H9 (cell line): ENCODE data around the gene FAM25G. TPM values are rescaled to one million over a fixed set of nuclear protein-coding genes. Genes with fewer than 3 reads are reported as not detected.
A peak's percentile ranks its signal among the peaks of the same experiment; 100 is the strongest.

Experiments used
- DNase-seq: peaks from one replicate; pipeline ENCODE4 v3.0.0-alpha.2; 2017
- H2AFZ ChIP-seq: one replicate; pipeline ENCODE4 v1.6.1; 2013; ENCODE audit warnings: mild to moderate bottlenecking, low read length, control low read depth, moderate library complexity
- H2AK5ac ChIP-seq: 2 replicates; pipeline ENCODE4 v1.6.1; 2013; ENCODE audit warnings: low read length, control low read depth, mixed read lengths; ENCODE audit not compliant: insufficient read length
- H2BK120ac ChIP-seq: one replicate; pipeline ENCODE4 v1.6.1; 2013; ENCODE audit warnings: low read depth, mild to moderate bottlenecking, low read length, control low read depth, inconsistent platforms; ENCODE audit not compliant: poor library complexity, severe bottlenecking
- H2BK12ac ChIP-seq: 2 replicates; pipeline ENCODE4 v1.6.1; 2013; ENCODE audit warnings: low read length, control low read depth, mixed read lengths, low read depth; ENCODE audit not compliant: insufficient read length
- H2BK15ac ChIP-seq: 2 replicates; pipeline ENCODE4 v1.6.1; 2013; ENCODE audit warnings: low read depth, low read length, control low read depth
- H2BK20ac ChIP-seq: one replicate; pipeline ENCODE4 v1.6.1; 2013; ENCODE audit warnings: low read depth, mild to moderate bottlenecking, low read length, control low read depth, inconsistent platforms; ENCODE audit not compliant: poor library complexity, severe bottlenecking
- H2BK5ac ChIP-seq: 2 replicates; pipeline ENCODE4 v1.6.1; 2013; ENCODE audit warnings: low read length, control low read depth, mixed read lengths; ENCODE audit not compliant: insufficient read length
- H3K14ac ChIP-seq: 2 replicates; pipeline ENCODE4 v1.6.1; 2013; ENCODE audit warnings: low read length, control low read depth; ENCODE audit not compliant: insufficient read depth
- H3K18ac ChIP-seq: 2 replicates; pipeline ENCODE4 v1.6.1; 2013; ENCODE audit warnings: low read depth, mild to moderate bottlenecking, mixed read lengths, low read length, control low read depth; ENCODE audit not compliant: insufficient read length
- H3K23ac ChIP-seq: 2 replicates; pipeline ENCODE4 v1.6.1; 2013; ENCODE audit warnings: low read length, control low read depth, mixed read lengths, low read depth; ENCODE audit not compliant: insufficient read length
- H3K23me2 ChIP-seq: 2 replicates; pipeline ENCODE4 v1.6.1; 2013; ENCODE audit warnings: low read depth, mild to moderate bottlenecking, mixed read lengths, low read length, control low read depth; ENCODE audit not compliant: insufficient read length, poor library complexity, severe bottlenecking
- H3K27ac ChIP-seq: 2 replicates; pipeline ENCODE4 v1.5.1; 2013; ENCODE audit warnings: low read length, control low read depth, mixed read lengths, low read depth; ENCODE audit not compliant: insufficient read length
- H3K27me3 ChIP-seq: 2 replicates; pipeline ENCODE4 v1.6.1; 2013; ENCODE audit warnings: low read length, control low read depth, inconsistent platforms; ENCODE audit not compliant: insufficient read depth
- H3K4ac ChIP-seq: 2 replicates; pipeline ENCODE4 v1.6.1; 2013; ENCODE audit warnings: low read depth, mild to moderate bottlenecking, control low read depth, inconsistent platforms, low read length, moderate library complexity
- H3K4me1 ChIP-seq: 2 replicates; pipeline ENCODE4 v1.6.1; 2013; ENCODE audit warnings: low read length, control low read depth, inconsistent platforms; ENCODE audit not compliant: insufficient read depth
- H3K4me2 ChIP-seq: 2 replicates; pipeline ENCODE4 v1.6.1; 2013; ENCODE audit warnings: low read length, control low read depth, mixed read lengths; ENCODE audit not compliant: insufficient read length, insufficient read depth
- H3K56ac ChIP-seq: 2 replicates; pipeline ENCODE4 v1.6.1; 2013; ENCODE audit warnings: low read depth, mild to moderate bottlenecking, mixed read lengths, low read length, control low read depth; ENCODE audit not compliant: insufficient read length
- H3K79me1 ChIP-seq: 2 replicates; pipeline ENCODE4 v1.6.1; 2013; ENCODE audit warnings: low read depth, mild to moderate bottlenecking, moderate library complexity, low read length, control low read depth, inconsistent platforms; ENCODE audit not compliant: insufficient read depth, poor library complexity, severe bottlenecking
- H3K79me2 ChIP-seq: 2 replicates; pipeline ENCODE4 v1.6.1; 2013; ENCODE audit warnings: low read length, control low read depth, inconsistent platforms; ENCODE audit not compliant: insufficient read depth
- H3K9ac ChIP-seq: 2 replicates; pipeline ENCODE4 v1.6.1; 2013; ENCODE audit warnings: low read length, control low read depth, mixed read lengths; ENCODE audit not compliant: insufficient read length; ENCODE audit errors: extremely low read depth
- H3K9me3 ChIP-seq: one replicate; pipeline ENCODE4 v1.6.1; 2013; ENCODE audit warnings: low read depth, low read length, inconsistent platforms; ENCODE audit not compliant: control insufficient read depth
- H3T11ph ChIP-seq: one replicate; pipeline ENCODE4 v1.6.1; 2013; ENCODE audit warnings: mild to moderate bottlenecking, low read length, control low read depth, inconsistent platforms
- H4K20me1 ChIP-seq: one replicate; pipeline ENCODE4 v1.6.1; 2013; ENCODE audit not compliant: control insufficient read depth, insufficient read length, insufficient read depth
- H4K5ac ChIP-seq: 2 replicates; pipeline ENCODE4 v1.6.1; 2013; ENCODE audit warnings: low read depth, mild to moderate bottlenecking, mixed read lengths, low read length, control low read depth; ENCODE audit not compliant: insufficient read length
- H4K8ac ChIP-seq: replicated peaks from 2 replicates; pipeline ENCODE4 v1.6.1; 2013; ENCODE audit warnings: low read length, control low read depth, mixed read lengths, low read depth; ENCODE audit not compliant: insufficient read length
- H4K91ac ChIP-seq: 2 replicates; pipeline ENCODE4 v1.6.1; 2013; ENCODE audit warnings: low read depth, mild to moderate bottlenecking, moderate library complexity, mixed read lengths, low read length, control low read depth; ENCODE audit not compliant: insufficient read length
- H3K27ac Mint-ChIP-seq, 3 experiments: 2 replicates in 2 of 3; 3 replicates in 1 of 3; pipeline ENCODE4 v1.8.0; 2020 to 2021; ENCODE audit warnings: mixed read lengths in 3 of 3, mild to moderate bottlenecking in 1 of 3, moderate library complexity in 1 of 3
- H3K27me3 Mint-ChIP-seq: 2 replicates; pipeline ENCODE4 v1.8.0; 2021; ENCODE audit warnings: low read depth, mild to moderate bottlenecking, moderate library complexity, mixed read lengths
- H3K36me3 Mint-ChIP-seq, 3 experiments: 2 replicates in 2 of 3; 3 replicates in 1 of 3; pipeline ENCODE4 v1.8.0; 2020 to 2021; ENCODE audit warnings: low read depth in 3 of 3, mixed read lengths in 3 of 3; ENCODE audit not compliant: insufficient read depth in 1 of 3
- H3K4me1 Mint-ChIP-seq, 2 experiments: 2 replicates each; pipeline ENCODE4 v1.8.0; 2020; ENCODE audit warnings: mixed read lengths in 2 of 2
- H3K4me3 Mint-ChIP-seq, 2 experiments: 2 replicates in 1 of 2; 3 replicates in 1 of 2; pipeline ENCODE4 v1.8.0; 2020 to 2021; ENCODE audit warnings: mild to moderate bottlenecking in 2 of 2, mixed read lengths in 2 of 2, moderate library complexity in 1 of 2
- H3K9me3 Mint-ChIP-seq, 2 experiments: 2 replicates in 1 of 2; 3 replicates in 1 of 2; pipeline ENCODE4 v1.8.0; 2020; ENCODE audit warnings: mild to moderate bottlenecking in 2 of 2, mixed read lengths in 2 of 2, moderate library complexity in 1 of 2
- whole genome bisulfite sequencing: extraction: QIAGEN DNeasy Blood & Tissue Kit; methylation state at CpG from one replicate; pipeline ENCODE4 v1.1.7; 2013; ENCODE audit warnings: missing lambda C conversion rate, low lambda C conversion rate, mixed read lengths; ENCODE audit not compliant: insufficient read length; ENCODE audit errors: extremely low coverage; 5-methylcytosine and 5-hydroxymethylcytosine counted together
- total RNA-seq: library from RNA; stranded (reverse); gene quantifications from 2 replicates; pipeline ENCODE4 v1.2.1, GENCODE V29; 2021
- TF ChIP-seq, protein P1 (sequence below): fragments of 200-600 bp; sonication (generic); conservative IDR thresholded peaks from 3 replicates; pipeline ENCODE4 v1.8.0; 2021; ENCODE audit warnings: antibody characterized with exemption, mild to moderate bottlenecking

The FAM25G gene
- total RNA-seq, 1 experiment from 2014 or later, result not detected

GRCh38 chr10:47449979-47450378 is 41.5 kb downstream of the FAM25G start:
- no peaks in the 10 kb centered on the region for H3K79me1 ChIP-seq
- no peak overlapping the region for H2BK120ac ChIP-seq
- no peak overlapping the region for H2AFZ ChIP-seq
- no peak overlapping the region for H3K4me2 ChIP-seq
- no peak overlapping the region for H2BK20ac ChIP-seq
- H3K18ac ChIP-seq, result no peak overlapping the region
- no peak overlapping the region for H4K8ac ChIP-seq
- no CpG with 5 or more reads among the region's 10 CpGs for WGBS
- H3K4ac ChIP-seq, result no peak overlapping the region
- H3K4me1 Mint-ChIP-seq, result peaks cover 6 to 10% of the 10 kb centered on the region in 2 experiments
- no peaks in the 10 kb centered on the region for H4K20me1 ChIP-seq
- H3K23me2 ChIP-seq, result no peaks in the 10 kb centered on the region
- no peak overlapping the region for H2BK5ac ChIP-seq
- H3K4me1 ChIP-seq, result no peaks in the 10 kb centered on the region
- no peak overlapping the region for H4K91ac ChIP-seq
- no peak overlapping the region for H3K4me3 Mint-ChIP-seq
- H3K27me3 Mint-ChIP-seq, result peaks cover 3% of the 10 kb centered on the region
- TF ChIP-seq, protein P1, sequence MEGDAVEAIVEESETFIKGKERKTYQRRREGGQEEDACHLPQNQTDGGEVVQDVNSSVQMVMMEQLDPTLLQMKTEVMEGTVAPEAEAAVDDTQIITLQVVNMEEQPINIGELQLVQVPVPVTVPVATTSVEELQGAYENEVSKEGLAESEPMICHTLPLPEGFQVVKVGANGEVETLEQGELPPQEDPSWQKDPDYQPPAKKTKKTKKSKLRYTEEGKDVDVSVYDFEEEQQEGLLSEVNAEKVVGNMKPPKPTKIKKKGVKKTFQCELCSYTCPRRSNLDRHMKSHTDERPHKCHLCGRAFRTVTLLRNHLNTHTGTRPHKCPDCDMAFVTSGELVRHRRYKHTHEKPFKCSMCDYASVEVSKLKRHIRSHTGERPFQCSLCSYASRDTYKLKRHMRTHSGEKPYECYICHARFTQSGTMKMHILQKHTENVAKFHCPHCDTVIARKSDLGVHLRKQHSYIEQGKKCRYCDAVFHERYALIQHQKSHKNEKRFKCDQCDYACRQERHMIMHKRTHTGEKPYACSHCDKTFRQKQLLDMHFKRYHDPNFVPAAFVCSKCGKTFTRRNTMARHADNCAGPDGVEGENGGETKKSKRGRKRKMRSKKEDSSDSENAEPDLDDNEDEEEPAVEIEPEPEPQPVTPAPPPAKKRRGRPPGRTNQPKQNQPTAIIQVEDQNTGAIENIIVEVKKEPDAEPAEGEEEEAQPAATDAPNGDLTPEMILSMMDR, result no peak
- no peak overlapping the region for H3T11ph ChIP-seq
- H3K27me3 ChIP-seq, result no peaks in the 10 kb centered on the region
- H3K14ac ChIP-seq, result no peak overlapping the region
- H3K56ac ChIP-seq, result no peak overlapping the region
- no peak overlapping the region for H4K5ac ChIP-seq
- no peak overlapping the region for H3K23ac ChIP-seq
- no peak overlapping the region for H3K27ac ChIP-seq
- H3K9ac ChIP-seq, result no peak overlapping the region
- peak; percentile 19 for DNase-seq
- no peak overlapping the region for H2BK15ac ChIP-seq
- H3K36me3 Mint-ChIP-seq, result no peaks in the 10 kb centered on the region; a peak in 2 of 7 replicates
- peaks cover 11 to 13% of the 10 kb centered on the region in 2 experiments; a peak in 4 of 5 replicates for H3K9me3 Mint-ChIP-seq
- no peak overlapping the region; a peak in 1 of 7 replicates for H3K27ac Mint-ChIP-seq
- H3K79me2 ChIP-seq, result no peaks in the 10 kb centered on the region
- no peak overlapping the region for H2BK12ac ChIP-seq
- no peak overlapping the region for H2AK5ac ChIP-seq
- H3K9me3 ChIP-seq, result no peaks in the 10 kb centered on the region
